ENCODE data around the gene RPP38. TPM values are rescaled to one million over a fixed set of nuclear protein-coding genes. Genes with fewer than 3 reads are reported as not detected.

RPP38 gene
- total RNA-seq, 2 donors from 2014 or later = 15.4 to 17.6 TPM

GRCh38 chr10:15099886-15100285, 2.7 kb downstream of the RPP38 start:
- no peak for DNase-seq
- no peak for ATAC-seq
- intact Hi-C loops (cut with DNase I, micrococcal nuclease) = loop anchor here in 1 of 2 donors (10.0 kb wide), 1 partner anchor 145 kb away; the partner anchor contains the start of genes DCLRE1C and MEIG1

DNA sequence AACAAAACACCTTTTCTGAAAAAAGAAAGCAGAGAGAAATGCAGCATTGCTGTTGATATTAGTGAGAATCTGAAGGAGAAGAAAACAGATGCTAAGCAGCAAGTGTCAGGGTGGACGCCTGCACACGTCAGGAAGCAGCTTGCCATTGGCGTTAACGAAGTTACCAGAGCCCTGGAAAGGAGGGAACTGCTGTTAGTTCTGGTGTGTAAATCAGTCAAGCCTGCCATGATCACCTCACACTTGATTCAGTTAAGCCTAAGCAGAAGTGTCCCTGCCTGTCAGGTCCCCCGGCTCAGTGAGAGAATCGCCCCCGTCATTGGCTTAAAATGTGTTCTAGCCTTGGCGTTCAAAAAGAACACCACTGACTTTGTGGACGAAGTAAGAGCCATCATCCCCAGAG, 6.4 kb downstream of the RPP38 start:
- ATAC-seq (no peak), DNase-seq (no peak)
- intact Hi-C loops (cut with DNase I, micrococcal nuclease) = loop anchor here in 1 of 2 donors (10.0 kb wide), 1 partner anchor 149 kb away; the partner anchor contains the start of genes DCLRE1C and MEIG1

DNA sequence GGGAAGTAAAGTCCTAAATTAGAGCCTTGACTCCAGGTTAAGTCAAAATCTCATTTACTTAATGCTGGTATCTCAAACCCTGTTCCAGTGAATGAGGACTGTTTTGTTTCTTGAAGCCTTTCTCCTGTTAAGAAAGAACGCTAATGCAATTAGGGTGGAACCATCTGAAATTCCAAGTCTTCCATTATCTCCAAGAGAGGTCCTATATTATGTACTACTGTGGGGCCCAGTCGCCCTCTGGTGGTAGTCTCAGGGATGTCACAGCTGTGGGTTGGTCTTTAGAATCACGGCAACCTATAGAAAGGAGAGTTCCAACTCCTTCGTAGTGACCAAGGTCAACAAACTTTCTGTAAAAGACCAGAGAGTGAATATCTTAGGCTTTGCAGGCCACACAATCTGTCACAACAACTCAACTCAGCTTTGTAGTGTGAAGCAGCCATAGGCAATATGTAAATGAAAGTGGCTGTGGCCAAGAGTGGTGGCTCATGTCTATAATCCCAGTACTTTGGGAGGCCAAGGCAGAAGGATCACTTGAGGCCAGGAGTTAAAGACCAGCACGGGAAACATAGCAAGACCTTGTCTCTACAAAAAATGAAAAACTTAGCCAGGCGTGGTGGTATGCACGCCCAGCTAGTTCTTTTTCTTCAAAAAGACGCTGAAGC, 9.3 kb downstream of the RPP38 start:
- intact Hi-C loops (cut with DNase I, micrococcal nuclease) = loop anchor here in 1 of 2 donors (10.0 kb wide), 1 partner anchor 152 kb away; the partner anchor contains the start of genes DCLRE1C and MEIG1
- ATAC-seq (peak; percentile 88), DNase-seq (peak; percentile 60 to 82)

DNA sequence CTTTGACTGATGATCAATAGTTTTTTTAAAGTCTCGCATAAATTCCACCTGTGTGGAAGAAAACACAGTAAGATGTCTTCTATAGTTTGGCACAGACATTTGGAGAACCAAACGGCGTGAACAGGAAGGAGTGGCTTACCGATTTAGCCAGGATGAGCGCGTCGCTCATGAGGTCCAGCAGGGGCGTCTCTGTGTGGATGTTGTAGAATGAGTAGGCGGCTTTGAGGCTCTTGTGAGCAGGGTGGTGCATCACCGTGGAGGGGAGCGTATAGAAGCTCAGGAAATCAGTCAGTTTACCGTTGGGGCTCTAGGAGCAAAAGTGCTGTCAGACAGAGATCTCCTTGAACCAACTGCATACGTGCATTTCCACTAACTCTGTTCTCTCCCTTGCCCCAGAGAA, 15.5 kb downstream of the RPP38 start:
- intact Hi-C loops (cut with DNase I, micrococcal nuclease) = no loop called here
- no peak for ATAC-seq
- DNase-seq = no peak

DNA sequence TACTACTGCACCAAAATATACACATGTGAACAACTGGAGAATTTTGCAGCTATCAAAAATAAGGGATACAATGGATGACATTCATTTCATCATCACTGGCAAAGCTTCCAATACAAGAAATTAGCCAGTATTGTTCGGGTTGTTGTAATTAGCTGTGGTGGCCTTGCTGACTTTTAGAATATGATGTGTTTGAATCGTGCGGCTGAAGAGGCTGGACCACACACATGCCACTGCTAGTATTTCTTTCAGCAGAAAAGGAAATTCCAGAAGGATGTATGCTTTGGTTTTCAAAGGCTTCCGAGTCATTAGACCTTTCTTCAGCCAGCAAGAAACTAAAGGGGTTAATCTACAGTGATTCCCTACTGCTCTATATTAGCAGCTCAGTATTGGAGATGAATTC, 16.6 kb downstream of the RPP38 start:
- no peak for DNase-seq
- ATAC-seq = no peak
- intact Hi-C loops (cut with DNase I, micrococcal nuclease) = no loop called here

DNA sequence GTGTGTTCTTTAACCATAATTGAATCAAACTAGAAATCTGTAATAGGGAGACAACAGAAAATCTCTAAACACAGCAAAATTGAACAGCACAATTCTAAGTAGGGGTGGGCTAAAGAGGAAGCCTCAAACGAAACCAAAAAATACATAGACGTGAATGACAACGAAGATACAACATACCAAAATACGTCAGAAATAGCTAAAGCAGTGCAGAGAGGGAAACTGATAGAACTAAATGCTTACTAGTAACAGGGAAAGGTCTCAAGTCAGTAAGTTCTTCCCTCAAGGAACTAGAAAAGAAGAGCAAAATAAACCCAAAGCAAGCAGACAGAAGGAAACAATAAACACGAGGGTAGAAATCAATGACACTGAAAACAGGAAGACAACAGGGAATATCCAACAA, 19.1 kb downstream of the RPP38 start:
- ATAC-seq (no peak), DNase-seq (no peak)
- intact Hi-C loops (cut with DNase I, micrococcal nuclease) = no loop called here

DNA sequence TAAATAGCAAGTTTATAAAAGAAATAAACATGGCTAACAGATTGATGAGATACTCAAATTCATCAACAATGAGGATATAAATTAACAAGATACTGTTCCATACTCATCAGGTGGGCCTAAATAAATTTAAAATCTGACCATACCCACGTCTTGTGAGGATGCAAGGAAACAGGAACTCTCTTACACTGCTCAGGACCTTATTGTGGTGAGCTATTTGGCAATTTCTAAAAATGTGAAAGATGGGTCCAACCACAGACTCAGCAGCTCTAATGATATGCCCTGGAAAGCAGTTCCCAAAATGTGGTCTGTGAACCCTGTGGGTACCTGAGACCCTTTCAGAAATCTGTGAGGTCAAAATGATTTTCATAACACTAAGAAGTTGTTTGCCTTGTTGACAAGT, 21.5 kb downstream of the RPP38 start:
- ATAC-seq = no peak
- intact Hi-C loops (cut with DNase I, micrococcal nuclease) = no loop called here
- no peak for DNase-seq

- ATAC-seq (no peak), DNase-seq (no peak)
- intact Hi-C loops (cut with DNase I, micrococcal nuclease) = no loop called here
These were observed 23.4 kb downstream of the RPP38 start for GRCh38 chr10:15120523-15120922.

DNA sequence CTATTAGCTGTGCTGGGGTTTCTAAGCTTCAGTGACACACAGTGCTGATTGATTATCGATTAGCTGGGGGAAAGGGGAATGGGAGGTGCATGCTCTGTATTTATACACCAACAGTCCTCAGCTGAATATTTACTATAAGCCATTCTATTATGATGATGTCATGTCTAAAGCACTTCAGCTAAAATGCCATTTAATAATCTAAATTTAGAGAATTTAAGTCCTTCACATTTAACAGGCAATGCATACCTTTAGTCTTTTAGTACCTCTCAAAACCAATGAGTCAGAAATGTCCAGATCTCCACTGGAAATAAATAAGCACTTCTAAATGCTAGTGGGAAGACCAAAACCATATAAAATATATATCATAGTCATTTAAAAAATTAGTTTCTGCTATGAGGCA, 24.6 kb downstream of the RPP38 start:
- ATAC-seq = no peak
- intact Hi-C loops (cut with DNase I, micrococcal nuclease) = no loop called here
- DNase-seq = no peak

DNA sequence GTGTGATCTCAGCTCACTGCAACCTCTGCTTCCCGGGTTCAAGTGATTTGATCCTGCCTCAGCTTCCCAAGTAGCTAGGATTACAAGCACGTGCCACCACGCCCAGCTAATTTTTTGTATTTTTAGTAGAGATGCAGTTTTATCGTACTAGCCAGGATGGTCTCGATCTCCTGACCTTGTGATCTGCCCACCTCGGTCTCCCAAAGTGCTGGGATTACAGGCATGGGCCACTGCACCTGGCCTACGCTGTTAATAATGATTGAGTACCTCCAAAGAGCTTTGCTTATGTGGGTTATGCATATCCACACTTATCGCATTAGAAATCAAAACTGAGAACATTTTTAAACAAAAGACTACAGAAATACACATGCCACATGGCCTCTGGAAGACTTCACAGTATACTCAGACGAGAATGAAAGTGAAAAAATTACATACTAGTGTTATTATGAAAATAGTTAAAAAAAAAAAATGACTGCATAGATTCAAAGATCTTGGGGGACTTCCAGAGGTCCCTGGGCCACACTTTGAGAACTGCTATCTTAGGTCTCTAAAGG, 25.4 kb downstream of the RPP38 start:
- intact Hi-C loops (cut with DNase I, micrococcal nuclease) = no loop called here
- DNase-seq (no peak), ATAC-seq (no peak)

DNA sequence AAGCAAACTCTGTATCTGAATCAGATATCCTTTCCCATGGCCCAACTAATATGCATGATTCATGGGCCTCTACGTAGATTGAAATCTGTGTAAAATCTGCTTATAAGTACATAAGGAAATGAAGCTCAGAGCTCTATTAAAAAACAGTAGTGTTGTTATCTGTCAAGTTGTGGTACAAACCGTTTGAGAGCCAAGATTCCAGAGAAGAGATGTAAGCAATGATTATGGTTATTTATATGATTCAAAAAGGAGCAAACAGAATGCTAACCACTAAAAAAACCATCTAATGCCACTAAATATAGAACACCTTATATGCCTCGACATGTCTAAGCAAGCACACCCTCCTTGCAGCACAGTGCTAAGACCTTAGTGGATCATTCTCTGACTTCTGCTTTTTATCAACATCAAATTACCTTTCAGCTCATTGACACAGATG, 26.6 kb downstream of the RPP38 start:
- ATAC-seq = no peak
- no peak for DNase-seq
- intact Hi-C loops (cut with DNase I, micrococcal nuclease) = no loop called here

- ATAC-seq (no peak), DNase-seq (no peak)
- intact Hi-C loops (cut with DNase I, micrococcal nuclease) = no loop called here
These were observed 27.0 kb downstream of the RPP38 start for GRCh38 chr10:15124190-15124589.

- DNase-seq (no peak), ATAC-seq (no peak)
- intact Hi-C loops (cut with DNase I, micrococcal nuclease) = no loop called here
These were observed 27.8 kb downstream of the RPP38 start for GRCh38 chr10:15124908-15125307.

DNA sequence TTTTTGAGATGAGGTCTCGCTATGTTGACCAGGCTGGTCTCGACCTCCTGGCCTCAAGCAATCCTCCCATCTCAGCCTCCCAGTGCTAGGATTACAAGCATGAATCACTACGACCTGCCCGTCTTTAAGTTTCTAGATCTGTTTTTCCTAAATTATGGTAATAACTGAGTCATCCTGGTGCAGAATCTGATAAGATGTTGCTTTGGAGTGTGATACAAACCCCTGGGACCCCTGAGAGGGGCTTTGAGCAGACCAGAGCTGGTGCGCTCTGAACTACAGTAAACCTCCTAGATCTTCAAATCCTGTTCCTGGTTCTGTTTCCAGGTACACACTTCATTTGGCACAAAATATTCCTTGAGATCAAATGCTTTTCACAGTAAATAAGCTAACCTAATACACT, 34.2 kb downstream of the RPP38 start:
- DNase-seq (no peak), ATAC-seq (no peak)
- intact Hi-C loops (cut with DNase I, micrococcal nuclease) = no loop called here

DNA sequence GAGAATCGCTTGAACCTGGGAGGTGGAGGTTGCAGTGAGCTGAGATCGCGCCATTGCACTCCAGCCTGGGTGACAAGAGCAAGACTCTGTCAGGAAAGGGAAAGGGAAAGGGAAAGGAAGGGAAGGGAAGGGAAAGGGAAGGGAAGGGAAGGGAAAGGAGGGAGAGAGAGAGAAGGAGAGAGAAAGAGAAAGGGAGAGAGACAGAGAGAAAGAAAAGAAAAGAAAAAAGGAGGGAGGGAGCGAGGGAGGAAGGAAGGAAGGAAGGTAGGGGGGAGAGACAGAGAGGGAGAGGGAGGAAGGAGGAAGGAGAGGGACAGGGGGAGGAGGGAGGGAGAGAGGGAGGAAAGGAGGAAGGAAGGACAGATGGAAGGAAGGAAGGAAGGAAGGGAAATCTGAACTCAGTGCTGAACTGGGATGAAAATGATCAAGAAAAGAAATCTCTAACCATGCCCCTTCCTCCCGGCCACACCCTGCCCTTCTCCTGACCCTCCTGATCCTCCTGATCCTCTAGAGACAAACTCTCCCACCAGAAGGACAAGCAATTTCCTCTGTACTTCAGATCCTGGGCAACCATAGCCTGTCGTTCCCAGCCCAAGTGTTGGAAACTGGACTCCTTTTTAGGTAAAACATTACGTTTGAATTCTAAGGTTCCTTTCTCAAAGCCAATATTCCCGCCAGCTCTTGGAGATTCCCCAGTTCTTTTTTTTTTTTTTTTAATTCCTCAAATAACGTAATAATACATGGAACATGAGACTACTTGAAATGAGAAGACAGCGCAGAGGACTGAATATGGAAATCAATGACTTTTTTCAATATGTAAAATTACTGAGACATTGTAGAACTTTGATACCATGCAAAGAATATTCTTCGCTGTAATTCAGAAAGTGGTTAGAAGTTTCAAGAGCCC, 39.2 kb downstream of the RPP38 start:
- ATAC-seq (no peak), DNase-seq (no peak)
- intact Hi-C loops (cut with DNase I, micrococcal nuclease) = no loop called here

- intact Hi-C loops (cut with DNase I, micrococcal nuclease) = no loop called here
- ATAC-seq = no peak
- no peak for DNase-seq
These were observed 39.8 kb downstream of the RPP38 start for GRCh38 chr10:15137036-15137359.

GRCh38 chr10:15137636-15138035, 40.5 kb downstream of the RPP38 start:
- intact Hi-C loops (cut with DNase I, micrococcal nuclease) = no loop called here
- ATAC-seq (no peak), DNase-seq (no peak)

DNA sequence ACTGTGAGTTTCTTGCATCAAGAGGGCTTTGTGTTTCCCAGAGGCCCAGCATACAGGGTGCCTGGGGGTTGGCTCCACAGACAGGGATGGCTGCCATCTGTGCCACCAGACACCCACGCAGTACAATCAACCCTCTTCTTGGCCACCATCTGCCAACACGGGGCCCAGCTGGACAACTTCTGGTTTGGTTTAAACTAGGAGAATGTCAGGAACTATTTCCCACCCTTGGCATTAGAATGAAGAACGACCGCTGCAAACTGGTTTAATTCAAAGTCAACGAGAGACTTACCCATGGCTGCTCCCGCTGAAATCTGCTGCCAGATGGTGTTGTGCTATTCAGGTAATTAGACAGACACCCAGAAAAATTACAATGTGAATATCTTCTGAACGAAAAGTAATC, 43.5 kb downstream of the RPP38 start:
- no peak for ATAC-seq
- intact Hi-C loops (cut with DNase I, micrococcal nuclease) = no loop called here
- no peak for DNase-seq

DNA sequence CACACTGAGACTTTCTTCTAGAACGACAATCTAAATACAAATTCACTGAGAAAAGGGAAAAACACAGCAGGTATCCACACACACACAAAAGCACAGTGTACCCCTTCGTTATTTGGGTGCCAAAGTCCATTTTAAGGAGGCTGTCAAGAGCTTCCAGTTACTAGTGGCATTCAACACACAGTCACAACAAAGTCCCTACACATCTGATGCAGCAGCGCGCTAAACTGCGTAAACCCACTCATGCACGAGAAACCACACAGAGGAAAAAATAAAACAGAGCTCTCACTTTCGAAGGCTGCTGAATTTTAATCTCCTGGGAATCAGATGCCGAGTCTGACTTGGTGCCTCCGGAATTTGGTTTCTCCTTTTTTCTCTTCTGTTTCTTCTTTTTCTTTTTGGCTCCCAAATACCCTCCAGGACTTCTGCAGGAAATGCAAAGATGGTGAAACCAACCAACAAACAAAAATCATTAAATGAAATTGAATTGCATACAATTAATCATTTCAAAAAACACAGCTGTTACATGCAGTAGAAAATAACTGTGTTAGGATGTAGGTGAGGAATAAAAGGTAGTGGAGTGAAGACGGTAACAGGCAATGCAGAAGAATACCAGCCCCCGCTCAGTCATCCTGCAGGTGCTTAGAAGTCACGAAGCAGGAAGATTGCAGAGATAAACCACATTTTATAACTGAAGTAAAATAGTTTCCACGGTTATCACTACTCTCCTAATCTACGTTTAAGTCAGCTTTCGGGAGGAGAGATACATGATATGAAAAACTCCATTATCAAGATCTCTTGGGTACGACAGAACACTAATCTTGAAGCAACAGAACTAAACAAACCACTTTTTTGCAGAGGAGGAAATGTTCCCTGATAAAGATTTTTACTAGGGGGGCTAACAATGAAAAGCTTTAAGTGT, 44.2 kb downstream of the RPP38 start:
- intact Hi-C loops (cut with DNase I, micrococcal nuclease) = no loop called here
- no peak for ATAC-seq
- DNase-seq = no peak

All from left colon (tissue), 2 donors.